Astrocyte of the cerebellum (primary cell): Measurements from ENCODE around the gene EP400.

Source experiments
- DNase-seq: peaks from one replicate; pipeline ENCODE4 v3.0.0-alpha.2; 2011; ENCODE audit warnings: low read depth
- H3K4me3 ChIP-seq: 2 replicates; pipeline ENCODE4 v1.5.1; 2011; ENCODE audit warnings: mild to moderate bottlenecking, low read depth, low read length, moderate library complexity
- in situ Hi-C: cut with HindIII; loops from 2 replicates; pipeline ENCODE4 v1.10.0; 2017; ENCODE audit warnings: low sequenced_read_pairs
- TF ChIP-seq, protein P1 (sequence below): IDR thresholded peaks from 2 replicates; pipeline ENCODE4 v1.5.1; 2012; ENCODE audit warnings: low read length, low read depth, moderate library complexity, mild to moderate bottlenecking; ENCODE audit errors: missing control alignments

The EP400 gene

DNA sequence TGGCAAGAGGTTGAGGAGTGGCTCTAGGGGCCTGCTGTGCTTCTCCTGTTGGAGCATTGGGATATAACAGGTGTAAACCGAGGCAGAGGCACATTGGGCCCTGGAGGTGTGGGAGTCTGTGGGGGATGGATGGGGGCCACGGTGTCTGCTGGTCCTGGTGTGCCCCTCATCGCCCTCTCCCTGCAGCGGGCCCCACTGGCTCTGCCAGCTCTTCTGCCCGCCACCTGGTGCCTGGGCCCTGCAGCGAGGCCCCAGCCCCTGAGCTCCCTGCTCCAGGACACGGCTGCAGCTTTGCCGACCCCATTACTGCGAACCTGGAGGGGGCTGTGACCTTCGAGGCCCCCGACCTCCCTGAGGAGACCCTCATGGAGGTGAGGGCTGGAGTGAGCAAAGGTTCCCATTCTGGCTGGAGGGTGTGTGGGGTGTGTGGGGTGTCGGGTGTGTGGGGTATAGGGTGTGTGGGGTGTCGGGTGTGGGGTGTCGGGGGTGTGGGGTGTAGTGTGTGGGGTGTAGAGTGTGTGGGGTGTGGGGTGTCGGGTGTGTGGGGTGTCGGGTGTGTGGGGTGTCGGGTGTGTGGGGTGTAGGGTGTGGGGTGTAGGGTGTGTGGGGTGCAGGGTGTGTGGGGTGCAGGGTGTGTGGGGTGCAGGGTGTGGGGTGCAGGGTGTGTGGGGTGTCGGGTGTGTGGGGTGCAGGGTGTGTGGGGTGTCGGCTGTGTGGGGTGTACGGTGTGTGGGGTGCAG is 31.3 kb upstream of the EP400 start:
- in situ Hi-C loops = no loop called here
- TF ChIP-seq, protein P1, sequence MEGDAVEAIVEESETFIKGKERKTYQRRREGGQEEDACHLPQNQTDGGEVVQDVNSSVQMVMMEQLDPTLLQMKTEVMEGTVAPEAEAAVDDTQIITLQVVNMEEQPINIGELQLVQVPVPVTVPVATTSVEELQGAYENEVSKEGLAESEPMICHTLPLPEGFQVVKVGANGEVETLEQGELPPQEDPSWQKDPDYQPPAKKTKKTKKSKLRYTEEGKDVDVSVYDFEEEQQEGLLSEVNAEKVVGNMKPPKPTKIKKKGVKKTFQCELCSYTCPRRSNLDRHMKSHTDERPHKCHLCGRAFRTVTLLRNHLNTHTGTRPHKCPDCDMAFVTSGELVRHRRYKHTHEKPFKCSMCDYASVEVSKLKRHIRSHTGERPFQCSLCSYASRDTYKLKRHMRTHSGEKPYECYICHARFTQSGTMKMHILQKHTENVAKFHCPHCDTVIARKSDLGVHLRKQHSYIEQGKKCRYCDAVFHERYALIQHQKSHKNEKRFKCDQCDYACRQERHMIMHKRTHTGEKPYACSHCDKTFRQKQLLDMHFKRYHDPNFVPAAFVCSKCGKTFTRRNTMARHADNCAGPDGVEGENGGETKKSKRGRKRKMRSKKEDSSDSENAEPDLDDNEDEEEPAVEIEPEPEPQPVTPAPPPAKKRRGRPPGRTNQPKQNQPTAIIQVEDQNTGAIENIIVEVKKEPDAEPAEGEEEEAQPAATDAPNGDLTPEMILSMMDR = no peak
- H3K4me3 ChIP-seq = no peak overlapping the region
- DNase-seq = no peak

DNA sequence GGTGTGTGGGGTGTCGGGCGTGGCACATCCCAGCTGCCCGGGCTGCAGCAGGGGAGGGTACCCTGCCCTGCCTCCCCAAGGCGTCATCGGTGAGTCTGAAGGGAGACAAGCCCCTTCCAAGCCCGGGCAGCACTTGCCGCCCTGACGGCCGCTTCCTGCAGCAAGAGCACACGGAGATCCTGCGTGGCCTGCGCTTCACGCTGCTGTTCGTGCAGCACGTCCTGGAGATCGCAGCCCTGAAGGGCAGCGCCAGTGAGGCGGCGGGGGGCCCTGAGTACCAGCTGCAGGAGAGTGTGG is 30.7 kb upstream of the EP400 start:
- TF ChIP-seq, protein P1 = no peak
- H3K4me3 ChIP-seq = no peak overlapping the region
- in situ Hi-C loops = no loop called here
- no peak for DNase-seq

DNA sequence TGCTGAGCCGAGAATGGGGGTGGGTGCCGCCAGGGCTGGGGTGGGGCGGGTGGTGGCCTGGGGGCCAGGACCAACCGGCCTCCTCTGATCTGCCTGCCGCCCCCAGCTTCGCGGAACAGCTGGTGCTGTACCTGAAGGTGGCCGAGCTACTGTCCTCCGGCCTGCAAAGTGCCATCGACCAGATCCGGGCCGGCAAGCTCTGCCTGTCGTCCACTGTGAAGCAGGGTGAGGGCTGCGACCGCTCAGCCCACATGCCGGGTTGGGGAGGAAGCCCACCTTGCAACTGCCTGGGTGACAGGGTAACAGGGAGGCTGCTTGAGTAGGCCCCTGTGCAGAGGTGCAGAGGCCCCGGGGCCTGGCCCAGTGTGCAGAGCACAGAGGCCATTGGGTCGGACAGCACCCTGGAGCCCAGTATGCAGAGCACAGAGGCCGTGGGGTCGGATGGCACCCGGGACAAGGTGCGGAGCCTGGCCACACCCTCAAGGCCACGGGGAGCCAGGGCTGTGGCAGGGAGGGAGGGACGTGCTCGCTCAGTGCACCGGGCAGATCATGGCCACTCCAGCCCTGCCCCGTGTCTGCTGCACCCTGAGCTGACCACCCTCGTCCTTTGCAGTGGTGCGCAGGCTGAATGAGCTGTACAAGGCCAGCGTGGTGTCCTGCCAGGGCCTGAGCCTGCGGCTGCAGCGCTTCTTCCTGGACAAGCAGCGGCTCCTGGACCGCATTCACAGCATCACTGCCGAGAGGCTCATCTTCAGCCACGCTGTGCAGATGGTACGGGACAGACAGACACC is 30.2 kb upstream of the EP400 start:
- no peak for DNase-seq
- TF ChIP-seq, protein P1 = no peak
- in situ Hi-C loops = no loop called here
- H3K4me3 ChIP-seq = no peak overlapping the region

DNA sequence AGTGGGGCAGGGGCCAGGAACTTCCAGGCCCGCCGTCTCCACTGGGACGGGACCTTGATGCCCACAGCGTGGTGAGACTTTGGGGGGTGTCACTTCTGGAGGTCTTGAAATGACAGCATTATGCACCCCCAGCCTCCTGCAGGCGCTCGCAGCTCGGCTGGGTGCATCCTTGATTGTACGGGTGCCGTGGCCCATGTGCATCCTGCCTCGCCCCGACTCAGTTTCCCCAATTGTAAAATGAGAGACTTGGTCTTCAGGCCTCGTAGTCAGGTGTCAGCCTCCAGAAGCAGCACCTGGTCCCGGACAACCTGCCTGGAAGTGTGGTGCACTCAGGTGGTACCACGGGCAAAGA is 29.6 kb upstream of the EP400 start:
- TF ChIP-seq, protein P1 = no peak
- DNase-seq = no peak
- in situ Hi-C loops = no loop called here
- H3K4me3 ChIP-seq = no peak overlapping the region

DNA sequence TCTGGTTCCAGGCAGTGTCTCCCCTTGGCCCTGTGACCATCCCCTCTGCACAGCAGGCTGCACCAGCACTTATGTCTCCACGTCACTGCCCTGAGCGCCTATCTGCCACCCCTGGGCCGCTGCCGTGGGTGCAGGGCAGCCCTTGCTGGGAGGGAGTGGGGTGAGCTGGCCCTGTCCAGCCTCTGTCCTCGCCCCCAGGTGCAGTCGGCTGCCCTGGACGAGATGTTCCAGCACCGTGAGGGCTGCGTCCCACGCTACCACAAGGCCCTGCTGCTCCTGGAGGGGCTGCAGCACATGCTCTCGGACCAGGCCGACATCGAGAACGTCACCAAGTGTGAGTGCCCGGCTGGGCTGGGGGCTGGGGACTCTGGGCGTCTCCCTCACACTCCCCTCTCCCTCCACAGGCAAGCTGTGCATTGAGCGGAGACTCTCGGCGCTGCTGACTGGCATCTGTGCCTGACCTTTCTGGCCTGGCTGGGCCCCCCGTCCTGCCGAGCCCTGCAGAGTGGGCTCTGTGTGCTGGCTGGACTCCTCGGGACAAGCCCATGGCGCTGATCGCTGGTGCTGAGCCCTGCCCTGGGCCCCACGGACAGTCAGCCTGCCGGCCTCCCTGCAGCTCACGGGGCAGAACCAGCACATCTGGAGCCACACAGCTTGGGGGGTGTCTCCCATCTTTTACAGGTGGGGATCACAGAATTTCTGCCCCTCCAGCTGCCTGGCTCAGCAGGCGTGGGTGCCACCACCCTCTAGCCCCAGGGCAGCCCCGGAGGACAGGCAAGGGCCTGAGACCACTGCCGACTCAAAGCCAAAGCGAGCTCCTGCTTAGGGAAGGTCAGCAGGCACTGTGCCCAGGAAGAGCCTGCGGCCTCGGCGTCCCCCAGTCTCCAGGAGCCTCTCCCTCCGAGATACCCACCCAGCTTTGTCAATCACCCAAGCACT is 28.6 kb upstream of the EP400 start:
- DNase-seq = no peak
- H3K4me3 ChIP-seq = no peak overlapping the region
- TF ChIP-seq, protein P1 = no peak
- in situ Hi-C loops = no loop called here
